Measurements from ENCODE around the gene IKZF2. TPM values are rescaled to one million over a fixed set of nuclear protein-coding genes. Genes with fewer than 3 reads are reported as not detected.

IKZF2 gene
- total RNA-seq, 2 experiments from 2014 or later: 20.0 to 45.1 TPM

DNA sequence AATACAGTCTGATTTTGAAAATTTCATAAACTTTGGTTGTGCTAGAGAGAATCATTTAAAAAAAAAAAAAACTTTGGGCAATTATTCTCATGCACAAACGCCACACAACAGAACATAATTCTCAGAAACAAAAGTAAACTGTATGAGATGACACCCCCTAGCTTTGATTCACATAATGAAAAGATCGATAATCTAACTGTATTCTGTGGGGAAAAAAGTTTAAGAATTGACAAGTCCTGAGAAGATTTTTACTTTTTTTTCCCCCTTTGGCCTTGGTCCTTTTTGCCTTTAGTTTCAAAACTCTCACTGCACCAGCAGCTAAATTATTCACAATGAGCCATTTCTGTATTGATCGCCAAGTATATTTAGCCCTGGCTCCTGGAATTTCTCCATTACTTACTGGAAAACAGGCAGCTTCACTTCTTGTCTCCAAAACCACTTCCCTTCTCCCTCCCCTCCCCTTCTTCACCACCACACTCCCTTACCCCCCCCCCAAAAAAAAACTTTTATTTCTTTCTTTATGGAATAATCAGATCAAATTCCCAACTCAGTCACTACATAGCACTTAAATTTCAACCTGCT is 2.0 kb downstream of the IKZF2 start:
- peaks cover 25% of the 10 kb centered on the region for H3K36me3 ChIP-seq (ENCODE audit: insufficient read depth, low read length)
- H3K79me2 ChIP-seq (ENCODE audit: insufficient read depth, low read depth, low read length): peaks cover 46% of the 10 kb centered on the region; the same call in 1 of the 2 replicates
- TF ChIP-seq CTCF (conservative IDR thresholded peaks at IDR 0.05; ENCODE audit: low read length): peak; percentile 72
- TF ChIP-seq EZH2phosphoT487 (IDR thresholded peaks at IDR 0.05; ENCODE audit: borderline replicate concordance, low read depth, low read length): no peak
- no peaks in the 10 kb centered on the region for H3K9me3 ChIP-seq (ENCODE audit: low read length)
- peak overlapping the region; percentile 91 for H3K4me2 ChIP-seq (ENCODE audit: low read length)
- DNase-seq (ENCODE audit: low spot score): no peak
- H2AFZ ChIP-seq (ENCODE audit: low read length): peak overlapping the region; percentile 76
- no TSS peak for BruUV-seq (replicated peaks)
- peak overlapping the region; percentile 86 for H3K4me3 ChIP-seq (ENCODE audit: low read depth, low read length, poor library complexity, severe bottlenecking)
- H3K27ac ChIP-seq (ENCODE audit: low read depth, low read length, poor library complexity, severe bottlenecking): peak overlapping the region; percentile 92
- peaks cover 40% of the 10 kb centered on the region for H3K4me1 ChIP-seq (ENCODE audit: insufficient read depth, low read length, poor library complexity, severe bottlenecking)
- intact Hi-C loops (cut with micrococcal nuclease; ENCODE audit: unreplicated experiment): no loop called here
- no peaks in the 10 kb centered on the region for H3K9me2 ChIP-seq (ENCODE audit: insufficient read depth, low read length)
- ChIA-PET POLR2A (interaction anchor here (0.6 to 9.4 kb wide), 32 partner anchors 9 to 777 kb away, joined by 3 to 108 read pairs (median 4); partner anchors contain the start of gene SPAG16), CTCF (ENCODE audit: unreplicated experiment) (interaction anchor here (0.6 to 1.5 kb wide), 4 partner anchors 92 to 461 kb away, joined by 3 read pairs; no protein-coding TSS in a partner anchor)
- H4K20me1 ChIP-seq (ENCODE audit: insufficient read depth, low read length): no peaks in the 10 kb centered on the region

- peak overlapping the region; percentile 91 for H3K4me2 ChIP-seq (ENCODE audit: low read length)
- ChIA-PET POLR2A (interaction anchor here (0.5 to 9.4 kb wide), 26 partner anchors 9 to 638 kb away, joined by 3 to 108 read pairs (median 4); partner anchors contain the start of gene SPAG16), CTCF (ENCODE audit: unreplicated experiment) (interaction anchor here (1.5 kb wide), 1 partner anchor 115 kb away, joined by 3 read pairs; no protein-coding TSS in a partner anchor)
- no TSS peak for BruUV-seq (replicated peaks)
- peak overlapping the region; percentile 76; the same call in 1 of the 2 replicates for H2AFZ ChIP-seq (ENCODE audit: low read length)
- peaks cover 50% of the 10 kb centered on the region; the same call in 1 of the 2 replicates for H3K79me2 ChIP-seq (ENCODE audit: insufficient read depth, low read depth, low read length)
- intact Hi-C loops (cut with micrococcal nuclease; ENCODE audit: unreplicated experiment): no loop called here
- DNase-seq (ENCODE audit: low spot score): peak; percentile 46
- H3K9me3 ChIP-seq (ENCODE audit: low read length): no peaks in the 10 kb centered on the region
- H3K4me3 ChIP-seq (ENCODE audit: low read depth, low read length, poor library complexity, severe bottlenecking): peak overlapping the region; percentile 86
- H3K4me1 ChIP-seq (ENCODE audit: insufficient read depth, low read length, poor library complexity, severe bottlenecking): peaks cover 36% of the 10 kb centered on the region
- H3K27ac ChIP-seq (ENCODE audit: low read depth, low read length, poor library complexity, severe bottlenecking): peak overlapping the region; percentile 92
- TF ChIP-seq EZH2phosphoT487 (IDR thresholded peaks at IDR 0.05; ENCODE audit: borderline replicate concordance, low read depth, low read length) (no peak), CTCF (conservative IDR thresholded peaks at IDR 0.05; ENCODE audit: low read length) (peak; percentile 48; the same call in 1 of the 2 replicates)
- H4K20me1 ChIP-seq (ENCODE audit: insufficient read depth, low read length): no peaks in the 10 kb centered on the region
- H3K9me2 ChIP-seq (ENCODE audit: insufficient read depth, low read length): no peaks in the 10 kb centered on the region
- peaks cover 28% of the 10 kb centered on the region for H3K36me3 ChIP-seq (ENCODE audit: insufficient read depth, low read length)
These were observed 2.7 kb downstream of the IKZF2 start for GRCh38 chr2:213148572-213149261.

Measured in OCI-LY7 (cell line).